H9 (cell line): ENCODE data around the gene SCP2. TPM values are rescaled to one million over a fixed set of nuclear protein-coding genes. Genes with fewer than 3 reads are reported as not detected.

Experiments
- DNase-seq: peaks from one replicate; pipeline ENCODE4 v3.0.0-alpha.2; 2017
- H2AFZ ChIP-seq: one replicate; pipeline ENCODE4 v1.6.1; 2013; ENCODE audit warnings: mild to moderate bottlenecking, low read length, control low read depth, moderate library complexity
- H2AK5ac ChIP-seq: 2 replicates; pipeline ENCODE4 v1.6.1; 2013; ENCODE audit warnings: low read length, control low read depth, mixed read lengths; ENCODE audit not compliant: insufficient read length
- H2BK120ac ChIP-seq: one replicate; pipeline ENCODE4 v1.6.1; 2013; ENCODE audit warnings: low read depth, mild to moderate bottlenecking, low read length, control low read depth, inconsistent platforms; ENCODE audit not compliant: poor library complexity, severe bottlenecking
- H2BK12ac ChIP-seq: 2 replicates; pipeline ENCODE4 v1.6.1; 2013; ENCODE audit warnings: low read length, control low read depth, mixed read lengths, low read depth; ENCODE audit not compliant: insufficient read length
- H2BK15ac ChIP-seq: 2 replicates; pipeline ENCODE4 v1.6.1; 2013; ENCODE audit warnings: low read depth, low read length, control low read depth
- H2BK20ac ChIP-seq: one replicate; pipeline ENCODE4 v1.6.1; 2013; ENCODE audit warnings: low read depth, mild to moderate bottlenecking, low read length, control low read depth, inconsistent platforms; ENCODE audit not compliant: poor library complexity, severe bottlenecking
- H2BK5ac ChIP-seq: 2 replicates; pipeline ENCODE4 v1.6.1; 2013; ENCODE audit warnings: low read length, control low read depth, mixed read lengths; ENCODE audit not compliant: insufficient read length
- H3K14ac ChIP-seq: 2 replicates; pipeline ENCODE4 v1.6.1; 2013; ENCODE audit warnings: low read length, control low read depth; ENCODE audit not compliant: insufficient read depth
- H3K18ac ChIP-seq: 2 replicates; pipeline ENCODE4 v1.6.1; 2013; ENCODE audit warnings: low read depth, mild to moderate bottlenecking, mixed read lengths, low read length, control low read depth; ENCODE audit not compliant: insufficient read length
- H3K23ac ChIP-seq: 2 replicates; pipeline ENCODE4 v1.6.1; 2013; ENCODE audit warnings: low read length, control low read depth, mixed read lengths, low read depth; ENCODE audit not compliant: insufficient read length
- H3K23me2 ChIP-seq: 2 replicates; pipeline ENCODE4 v1.6.1; 2013; ENCODE audit warnings: low read depth, mild to moderate bottlenecking, mixed read lengths, low read length, control low read depth; ENCODE audit not compliant: insufficient read length, poor library complexity, severe bottlenecking
- H3K27ac ChIP-seq: 2 replicates; pipeline ENCODE4 v1.5.1; 2013; ENCODE audit warnings: low read length, control low read depth, mixed read lengths, low read depth; ENCODE audit not compliant: insufficient read length
- H3K27me3 ChIP-seq: 2 replicates; pipeline ENCODE4 v1.6.1; 2013; ENCODE audit warnings: low read length, control low read depth, inconsistent platforms; ENCODE audit not compliant: insufficient read depth
- H3K4ac ChIP-seq: 2 replicates; pipeline ENCODE4 v1.6.1; 2013; ENCODE audit warnings: low read depth, mild to moderate bottlenecking, control low read depth, inconsistent platforms, low read length, moderate library complexity
- H3K4me1 ChIP-seq: 2 replicates; pipeline ENCODE4 v1.6.1; 2013; ENCODE audit warnings: low read length, control low read depth, inconsistent platforms; ENCODE audit not compliant: insufficient read depth
- H3K4me2 ChIP-seq: 2 replicates; pipeline ENCODE4 v1.6.1; 2013; ENCODE audit warnings: low read length, control low read depth, mixed read lengths; ENCODE audit not compliant: insufficient read length, insufficient read depth
- H3K56ac ChIP-seq: 2 replicates; pipeline ENCODE4 v1.6.1; 2013; ENCODE audit warnings: low read depth, mild to moderate bottlenecking, mixed read lengths, low read length, control low read depth; ENCODE audit not compliant: insufficient read length
- H3K79me1 ChIP-seq: 2 replicates; pipeline ENCODE4 v1.6.1; 2013; ENCODE audit warnings: low read depth, mild to moderate bottlenecking, moderate library complexity, low read length, control low read depth, inconsistent platforms; ENCODE audit not compliant: insufficient read depth, poor library complexity, severe bottlenecking
- H3K79me2 ChIP-seq: 2 replicates; pipeline ENCODE4 v1.6.1; 2013; ENCODE audit warnings: low read length, control low read depth, inconsistent platforms; ENCODE audit not compliant: insufficient read depth
- H3K9ac ChIP-seq: 2 replicates; pipeline ENCODE4 v1.6.1; 2013; ENCODE audit warnings: low read length, control low read depth, mixed read lengths; ENCODE audit not compliant: insufficient read length; ENCODE audit errors: extremely low read depth
- H3K9me3 ChIP-seq: one replicate; pipeline ENCODE4 v1.6.1; 2013; ENCODE audit warnings: low read depth, low read length, inconsistent platforms; ENCODE audit not compliant: control insufficient read depth
- H3T11ph ChIP-seq: one replicate; pipeline ENCODE4 v1.6.1; 2013; ENCODE audit warnings: mild to moderate bottlenecking, low read length, control low read depth, inconsistent platforms
- H4K20me1 ChIP-seq: one replicate; pipeline ENCODE4 v1.6.1; 2013; ENCODE audit not compliant: control insufficient read depth, insufficient read length, insufficient read depth
- H4K5ac ChIP-seq: 2 replicates; pipeline ENCODE4 v1.6.1; 2013; ENCODE audit warnings: low read depth, mild to moderate bottlenecking, mixed read lengths, low read length, control low read depth; ENCODE audit not compliant: insufficient read length
- H4K8ac ChIP-seq: replicated peaks from 2 replicates; pipeline ENCODE4 v1.6.1; 2013; ENCODE audit warnings: low read length, control low read depth, mixed read lengths, low read depth; ENCODE audit not compliant: insufficient read length
- H4K91ac ChIP-seq: 2 replicates; pipeline ENCODE4 v1.6.1; 2013; ENCODE audit warnings: low read depth, mild to moderate bottlenecking, moderate library complexity, mixed read lengths, low read length, control low read depth; ENCODE audit not compliant: insufficient read length
- H3K27ac Mint-ChIP-seq, 3 experiments: 2 replicates in 2 of 3; 3 replicates in 1 of 3; pipeline ENCODE4 v1.8.0; 2020 to 2021; ENCODE audit warnings: mixed read lengths in 3 of 3, mild to moderate bottlenecking in 1 of 3, moderate library complexity in 1 of 3
- H3K27me3 Mint-ChIP-seq: 2 replicates; pipeline ENCODE4 v1.8.0; 2021; ENCODE audit warnings: low read depth, mild to moderate bottlenecking, moderate library complexity, mixed read lengths
- H3K36me3 Mint-ChIP-seq, 3 experiments: 2 replicates in 2 of 3; 3 replicates in 1 of 3; pipeline ENCODE4 v1.8.0; 2020 to 2021; ENCODE audit warnings: low read depth in 3 of 3, mixed read lengths in 3 of 3; ENCODE audit not compliant: insufficient read depth in 1 of 3
- H3K4me1 Mint-ChIP-seq, 2 experiments: 2 replicates each; pipeline ENCODE4 v1.8.0; 2020; ENCODE audit warnings: mixed read lengths in 2 of 2
- H3K4me3 Mint-ChIP-seq, 2 experiments: 2 replicates in 1 of 2; 3 replicates in 1 of 2; pipeline ENCODE4 v1.8.0; 2020 to 2021; ENCODE audit warnings: mild to moderate bottlenecking in 2 of 2, mixed read lengths in 2 of 2, moderate library complexity in 1 of 2
- H3K9me3 Mint-ChIP-seq, 2 experiments: 2 replicates in 1 of 2; 3 replicates in 1 of 2; pipeline ENCODE4 v1.8.0; 2020; ENCODE audit warnings: mild to moderate bottlenecking in 2 of 2, mixed read lengths in 2 of 2, moderate library complexity in 1 of 2
- WGBS: extraction: QIAGEN DNeasy Blood & Tissue Kit; methylation state at CpG from one replicate; pipeline ENCODE4 v1.1.7; 2013; ENCODE audit warnings: missing lambda C conversion rate, low lambda C conversion rate, mixed read lengths; ENCODE audit not compliant: insufficient read length; ENCODE audit errors: extremely low coverage; 5-methylcytosine and 5-hydroxymethylcytosine counted together
- total RNA-seq: library from RNA; stranded (reverse); gene quantifications from 2 replicates; pipeline ENCODE4 v1.2.1, GENCODE V29; 2021
- TF ChIP-seq, protein P1 (sequence below): fragments of 200-600 bp; sonication (generic); conservative IDR thresholded peaks from 3 replicates; pipeline ENCODE4 v1.8.0; 2021; ENCODE audit warnings: antibody characterized with exemption, mild to moderate bottlenecking

The SCP2 gene
- total RNA-seq, 1 experiment from 2014 or later = 48.8 TPM

GRCh38 chr1:53067886-53068285 is 140.8 kb downstream of the SCP2 start:
- Histone ChIP-seq H3K56ac (no peak overlapping the region), H3K4me2 (no peak overlapping the region), H4K91ac (no peak overlapping the region), H3K79me1 (no peaks in the 10 kb centered on the region), H3K27me3 (peaks cover 11% of the 10 kb centered on the region; the same call in 1 of the 2 replicates), H3K23me2 (peaks cover 1% of the 10 kb centered on the region), H2AK5ac (no peak overlapping the region), H2BK12ac (no peak overlapping the region), H3K23ac (no peak overlapping the region), H4K8ac (no peak overlapping the region), H2BK5ac (no peak overlapping the region), H3K79me2 (no peaks in the 10 kb centered on the region), H2AFZ (no peak overlapping the region), H3T11ph (no peak overlapping the region), H4K5ac (no peak overlapping the region), H3K4ac (no peak overlapping the region), H3K27ac (no peak overlapping the region), H2BK15ac (no peak overlapping the region), H3K18ac (no peak overlapping the region), H2BK20ac (no peak overlapping the region), H3K4me1 (no peaks in the 10 kb centered on the region), H2BK120ac (no peak overlapping the region), H3K9ac (no peak overlapping the region), H3K14ac (no peak overlapping the region), H4K20me1 (no peaks in the 10 kb centered on the region), H3K9me3 (no peaks in the 10 kb centered on the region)
- no peak for DNase-seq
- Mint-ChIP-seq H3K36me3 (no peaks in the 10 kb centered on the region), H3K4me3 (no peak overlapping the region), H3K4me1 (peaks cover 6 to 11% of the 10 kb centered on the region in 2 experiments), H3K27ac (no peak overlapping the region), H3K9me3 (no peaks in the 10 kb centered on the region), H3K27me3 (peaks cover 31% of the 10 kb centered on the region)
- no CpG with 5 or more reads among the region's 2 CpGs for WGBS
- TF ChIP-seq, protein P1, sequence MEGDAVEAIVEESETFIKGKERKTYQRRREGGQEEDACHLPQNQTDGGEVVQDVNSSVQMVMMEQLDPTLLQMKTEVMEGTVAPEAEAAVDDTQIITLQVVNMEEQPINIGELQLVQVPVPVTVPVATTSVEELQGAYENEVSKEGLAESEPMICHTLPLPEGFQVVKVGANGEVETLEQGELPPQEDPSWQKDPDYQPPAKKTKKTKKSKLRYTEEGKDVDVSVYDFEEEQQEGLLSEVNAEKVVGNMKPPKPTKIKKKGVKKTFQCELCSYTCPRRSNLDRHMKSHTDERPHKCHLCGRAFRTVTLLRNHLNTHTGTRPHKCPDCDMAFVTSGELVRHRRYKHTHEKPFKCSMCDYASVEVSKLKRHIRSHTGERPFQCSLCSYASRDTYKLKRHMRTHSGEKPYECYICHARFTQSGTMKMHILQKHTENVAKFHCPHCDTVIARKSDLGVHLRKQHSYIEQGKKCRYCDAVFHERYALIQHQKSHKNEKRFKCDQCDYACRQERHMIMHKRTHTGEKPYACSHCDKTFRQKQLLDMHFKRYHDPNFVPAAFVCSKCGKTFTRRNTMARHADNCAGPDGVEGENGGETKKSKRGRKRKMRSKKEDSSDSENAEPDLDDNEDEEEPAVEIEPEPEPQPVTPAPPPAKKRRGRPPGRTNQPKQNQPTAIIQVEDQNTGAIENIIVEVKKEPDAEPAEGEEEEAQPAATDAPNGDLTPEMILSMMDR = no peak
